ENCODE measurements around the gene REEP3.

DNA sequence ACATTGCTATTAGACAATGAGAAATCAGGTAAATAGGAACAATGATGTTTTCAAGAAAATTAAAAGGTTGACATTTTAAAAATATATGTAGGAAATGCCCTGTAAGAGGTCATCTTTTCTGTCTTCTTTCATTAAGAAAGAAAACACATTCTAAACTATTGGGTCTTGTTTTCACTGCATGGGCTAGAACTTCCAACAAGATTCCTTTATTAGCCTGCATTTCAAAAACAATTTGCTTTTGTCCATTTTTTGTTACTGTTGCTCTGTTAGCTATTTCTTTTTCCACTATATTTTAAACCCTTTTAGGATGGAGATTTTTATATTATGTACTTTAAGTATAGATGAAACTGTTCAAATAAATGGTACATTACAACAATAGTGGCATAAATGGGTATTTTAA lies 9.2 kb downstream of the REEP3 start:
- TF ChIP-seq POLR2AphosphoS5 (IDR thresholded peaks at IDR 0.05; ENCODE audit: low read depth, low read length) (no peak), POLR2A (IDR thresholded peaks at IDR 0.05; ENCODE audit: low read depth, low read length) (no peak)
